Ovary (tissue), 9 donors: ENCODE results near the gene KIF23. TPM values are rescaled to one million over a fixed set of nuclear protein-coding genes. Genes with fewer than 3 reads are reported as not detected.
A peak's percentile ranks its signal among the peaks of the same experiment; 100 is the strongest.

Experiments used
- DNase-seq, 5 donors: peaks; one replicate each; pipeline ENCODE4 v3.0.0-alpha.2; 2019 to 2020
- H3K27ac ChIP-seq, 2 donors: fragments of 200-600 bp; one replicate each; pipeline versions ENCODE4 v1.5.1 to v1.8.0; 2019 to 2022
- H3K27me3 ChIP-seq: fragments of 200-600 bp; one replicate; pipeline ENCODE4 v1.8.0; 2022
- H3K36me3 ChIP-seq: fragments of 200-600 bp; sonication (generic); one replicate; pipeline ENCODE4 v1.5.1; 2019
- H3K4me1 ChIP-seq: one replicate; pipeline ENCODE4 v1.8.1; 2013; ENCODE audit warnings: mild to moderate bottlenecking, moderate library complexity; ENCODE audit not compliant: insufficient read depth
- H3K4me3 ChIP-seq: fragments of 200-600 bp; sonication (generic); one replicate; pipeline ENCODE4 v1.5.1; 2017
- H3K9me3 ChIP-seq, 2 donors: fragments of 200-600 bp in 1 of 2; sonication (generic) in 1 of 2; one replicate each; pipeline versions ENCODE4 v1.5.1 to v1.8.1; 2013 to 2019; ENCODE audit warnings: mild to moderate bottlenecking in 1 of 2, moderate library complexity in 1 of 2
- CTCF ChIP-seq, 3 donors: fragments of 450-650 bp in 2 of 3; fragments of 200-600 bp in 1 of 3; IDR thresholded peaks; one replicate each; pipeline versions ENCODE4 v1.5.1 to v1.8.0; 2016 to 2022; ENCODE audit warnings: antibody characterized with exemption in 3 of 3, mild to moderate bottlenecking in 1 of 3
- EP300 ChIP-seq: sonication (generic); formaldehyde crosslinking; IDR thresholded peaks from one replicate; pipeline ENCODE4 v1.6.1; 2017; ENCODE audit warnings: antibody characterized with exemption
- POLR2A ChIP-seq: fragments of 450-650 bp; IDR thresholded peaks from one replicate; pipeline ENCODE4 v1.6.1; 2017; ENCODE audit warnings: antibody characterized with exemption, mild to moderate bottlenecking, moderate library complexity
- WGBS, 3 donors: extraction: QIAGEN DNeasy Blood & Tissue Kit in 1 of 3; methylation state at CpG; one replicate each; pipeline versions ENCODE4 v1.1.5 to v1.1.7; 2013 to 2017; 5-methylcytosine and 5-hydroxymethylcytosine counted together
- intact Hi-C, 4 donors: fragments of 100-400 bp; cut with DNase I; formaldehyde crosslinking; loops; one replicate each; pipeline versions ENCODE4 v1.11.0 to v1.15.1; 2022 to 2023
- polyA plus RNA-seq, 2 donors: library from polyadenylated mRNA; stranded (reverse); fragments of 200-250 nt in 1 of 2; fragments of 350-450 nt in 1 of 2; fragmentation: Illumina TruSeq in 1 of 2; extraction: RNeasy Lipid Tissue Mini Kit (QIAGEN cat#74804) in 1 of 2; gene quantifications; one replicate each; pipeline ENCODE4 v1.2.3, GENCODE V29; 2013 to 2014
- total RNA-seq, 7 donors: library from RNA; depleted of rRNA in 2 of 7; stranded (reverse); fragments of >200 nt in 2 of 7; fragmentation: NEBNext Ultra II Directional in 3 of 7; extraction: Animal tissue kit (Norgen Biotek cat#: 25700) in 3 of 7; gene quantifications; one replicate each; pipeline versions ENCODE4 v1.1.0 to v1.2.4, GENCODE V29; 2016 to 2023
- donor health status: DM: no; HTN: no; CAD: no; lungs with moderate emphysema.
- donor health status: DM: no; HTN: no; CAD: no.
- donor health status: Bipolar disorder and iron deficiency.
- donor health status: DM: yes; HTN: yes; CAD: no.
- donor health status: DM: no; HTN: no; CAD: no.
- donor health status: DM: yes; HTN: yes; CAD: no.

The KIF23 gene
- total and polyA plus RNA-seq, 9 donors = 0.51 to 3.1 (median 1.0) TPM

DNA sequence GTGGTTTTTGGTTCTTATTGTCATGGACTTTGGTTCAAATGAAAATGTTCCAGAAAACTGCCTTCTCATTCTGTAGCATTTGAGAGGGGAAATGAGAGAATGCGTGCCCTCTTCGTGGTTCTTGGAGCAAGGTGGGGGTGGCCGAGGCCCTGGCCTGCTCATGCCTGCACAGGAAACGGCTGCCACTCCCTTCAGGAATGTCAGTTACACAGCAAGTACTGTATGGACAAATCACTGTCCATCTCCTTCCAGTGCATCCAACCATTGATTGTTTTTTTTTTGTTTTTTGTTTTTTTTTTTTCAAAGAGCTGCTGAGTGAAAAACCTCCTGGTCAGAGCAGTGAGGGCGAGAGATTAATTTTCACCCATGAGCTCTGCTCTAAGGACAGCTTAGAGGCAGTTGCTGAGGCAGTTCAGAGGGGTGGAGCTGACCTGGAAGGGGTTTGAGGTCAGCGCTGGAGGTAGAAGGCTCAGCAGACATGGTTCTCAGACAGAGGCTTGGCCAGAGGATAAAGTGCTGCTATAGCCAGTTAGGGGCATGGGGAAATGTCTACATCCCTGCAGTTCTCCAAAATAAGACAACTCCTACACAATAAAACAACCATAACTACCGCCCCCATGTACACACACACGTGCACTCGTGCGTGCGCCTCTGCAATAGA, 20.2 kb upstream of the KIF23 start:
- TF ChIP-seq CTCF (IDR thresholded peaks at IDR 0.05) (no peak), POLR2A (no peak), EP300 (no peak)
- Histone ChIP-seq H3K9me3 (no peaks in the 10 kb centered on the region), H3K4me1 (no peaks in the 10 kb centered on the region), H3K4me3 (no peak overlapping the region), H3K27me3 (no peaks in the 10 kb centered on the region), H3K36me3 (no peaks in the 10 kb centered on the region), H3K27ac (peak overlapping the region in 1 of 2 donors; percentile 26)
- intact Hi-C loops = loop anchor here (2.0 to 5.0 kb wide), 2 partner anchors 335 to 337 kb away; no protein-coding TSS in a partner anchor
- 43 to 51% (median 47%) methylated on average over 11 of the region's 11 CpGs for WGBS, 3 donors
- DNase-seq = no peak

DNA sequence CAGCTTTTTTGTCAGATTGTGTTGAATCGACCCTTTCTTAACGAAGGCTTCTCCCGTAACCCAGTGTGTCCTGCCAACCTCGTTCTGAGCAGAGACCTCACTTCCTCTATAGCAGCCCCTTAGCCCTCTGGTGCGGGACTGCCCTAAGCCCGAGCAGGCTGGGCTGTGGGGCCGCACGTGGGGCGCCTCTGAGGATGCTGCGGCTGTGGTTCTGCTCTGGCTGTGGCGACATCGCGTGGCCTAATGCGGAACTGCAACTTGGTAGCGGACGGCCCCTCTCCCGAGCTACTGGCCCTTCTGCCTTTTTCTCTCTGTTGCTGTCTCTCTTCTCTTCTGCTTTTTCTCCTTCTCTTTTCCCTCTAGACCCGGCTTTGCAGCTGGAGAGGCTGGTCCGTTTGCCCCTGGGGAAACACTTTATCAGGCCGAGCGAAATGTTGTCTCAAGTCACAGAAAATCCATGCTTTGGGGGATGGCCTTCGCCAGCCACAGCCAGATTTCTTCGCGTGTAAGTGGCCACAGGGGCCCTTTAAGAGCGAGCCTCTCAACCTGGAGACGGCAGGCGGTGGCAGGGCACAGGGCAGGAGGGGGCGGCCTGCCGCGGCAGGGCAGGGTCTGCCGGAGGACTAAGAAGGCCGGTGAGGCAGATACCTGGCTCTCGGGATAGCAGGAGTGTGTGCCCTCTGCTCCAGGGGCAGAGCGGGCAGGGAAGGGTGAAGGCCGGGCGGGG, 19.4 kb upstream of the KIF23 start:
- no peak for TF ChIP-seq POLR2A
- TF ChIP-seq CTCF (IDR thresholded peaks at IDR 0.05) = peak; percentile 83 to 94 (median 92)
- no peak for TF ChIP-seq EP300
- no peaks in the 10 kb centered on the region for H3K9me3 ChIP-seq
- 17 to 24% (median 21%) methylated on average over 36 of the region's 36 CpGs for whole genome bisulfite sequencing, 3 donors
- H3K4me3 ChIP-seq = peak overlapping the region; percentile 7
- H3K27ac ChIP-seq = peak overlapping the region in 1 of 2 donors; percentile 26
- H3K36me3 ChIP-seq = no peaks in the 10 kb centered on the region
- peak; percentile 82 to 94 (median 89) for DNase-seq
- no peaks in the 10 kb centered on the region for H3K4me1 ChIP-seq
- no peaks in the 10 kb centered on the region for H3K27me3 ChIP-seq
- intact Hi-C loops = loop anchor here (2.0 to 5.0 kb wide), 2 partner anchors 336 to 337 kb away; no protein-coding TSS in a partner anchor

GRCh38 chr15:69395460-69395859, 18.7 kb upstream of the KIF23 start:
- 82 to 90% (median 82%) methylated on average over 10 of the region's 10 CpGs for WGBS, 3 donors
- no peaks in the 10 kb centered on the region for H3K9me3 ChIP-seq
- no peak overlapping the region for H3K27ac ChIP-seq
- H3K4me1 ChIP-seq = no peaks in the 10 kb centered on the region
- no peak for DNase-seq
- no peak overlapping the region for H3K4me3 ChIP-seq
- TF ChIP-seq EP300 = no peak
- TF ChIP-seq CTCF (IDR thresholded peaks at IDR 0.05) = no peak
- no peak for TF ChIP-seq POLR2A
- no peaks in the 10 kb centered on the region for H3K27me3 ChIP-seq
- intact Hi-C loops = loop anchor here in 3 of 4 donors (2.0 kb wide), 1 partner anchor 337 kb away; no protein-coding TSS in a partner anchor
- H3K36me3 ChIP-seq = no peaks in the 10 kb centered on the region

- intact Hi-C loops = loop anchor here in 3 of 4 donors (2.0 kb wide), 1 partner anchor 337 kb away; no protein-coding TSS in a partner anchor
- no peak for TF ChIP-seq EP300
- TF ChIP-seq CTCF (IDR thresholded peaks at IDR 0.05) = no peak
- TF ChIP-seq POLR2A = no peak
- H3K9me3 ChIP-seq = no peaks in the 10 kb centered on the region
- H3K27ac ChIP-seq = no peak overlapping the region
- H3K36me3 ChIP-seq = no peaks in the 10 kb centered on the region
- DNase-seq = no peak
- H3K4me1 ChIP-seq = no peaks in the 10 kb centered on the region
- WGBS, 3 donors = 81 to 94% (median 87%) methylated on average over 5 of the region's 5 CpGs
- H3K4me3 ChIP-seq = no peak overlapping the region
- no peaks in the 10 kb centered on the region for H3K27me3 ChIP-seq
Measured at GRCh38 chr15:69395991-69396390, 18.2 kb upstream of the KIF23 start.
